Skeletal muscle satellite cell (primary cell): Measurements from ENCODE around the gene SLC25A39.
"Not testable (repeated sequence)": the region's sequence is repeated elsewhere in the genome, so short reads cannot be mapped to it uniquely, and the experiment has no call there.

Experiments used
- H3K27me3 ChIP-seq: 2 replicates; pipeline ENCODE4 v1.7.0; 2013; ENCODE audit warnings: low read length; ENCODE audit not compliant: control insufficient read depth, insufficient read depth
- H3K36me3 ChIP-seq: 2 replicates; pipeline ENCODE4 v1.7.0; 2013; ENCODE audit warnings: mild to moderate bottlenecking, control low read depth, low read length; ENCODE audit not compliant: insufficient read depth
- H3K4me1 ChIP-seq: 2 replicates; pipeline ENCODE4 v1.7.0; 2013; ENCODE audit warnings: low read length; ENCODE audit not compliant: control insufficient read depth, insufficient read depth
- H3K4me2 ChIP-seq: 2 replicates; pipeline ENCODE4 v1.7.0; 2013; ENCODE audit warnings: mild to moderate bottlenecking, low read length
- H3K4me3 ChIP-seq: 2 replicates; pipeline ENCODE4 v1.7.0; 2013; ENCODE audit warnings: low read length
- H3K9ac ChIP-seq: 2 replicates; pipeline ENCODE4 v1.7.0; 2013; ENCODE audit warnings: mild to moderate bottlenecking, low read depth, low read length, moderate library complexity
- H3K9me3 ChIP-seq: replicated peaks from 2 replicates; pipeline ENCODE4 v1.7.0; 2013; ENCODE audit warnings: mild to moderate bottlenecking, control low read depth, low read length

SLC25A39 gene

DNA sequence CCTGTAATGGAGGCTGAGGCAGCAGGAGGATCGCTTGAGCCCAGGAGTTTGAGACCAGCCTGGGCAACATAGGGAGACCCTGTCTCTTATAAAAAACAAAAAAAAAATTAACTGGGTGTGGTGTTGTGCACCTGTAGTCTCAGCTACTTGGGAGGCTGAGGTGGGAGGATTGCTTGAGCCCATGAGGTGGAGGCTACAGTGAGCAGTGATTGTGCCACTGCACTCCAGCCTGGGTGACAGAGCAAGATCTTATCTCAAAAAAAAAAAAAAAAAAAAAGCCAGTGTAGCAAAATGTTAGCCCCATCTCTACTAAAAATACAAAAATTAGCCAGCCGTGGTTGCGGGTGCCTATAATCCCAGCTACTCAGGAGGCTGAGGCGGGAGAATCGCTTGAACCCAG is 5.6 kb upstream of the SLC25A39 start:
- H3K4me3 ChIP-seq, H3K9me3 ChIP-seq, H3K4me2 ChIP-seq, H3K36me3 ChIP-seq, H3K9ac ChIP-seq, H3K27me3 ChIP-seq, H3K4me1 ChIP-seq: not testable (repeated sequence)

DNA sequence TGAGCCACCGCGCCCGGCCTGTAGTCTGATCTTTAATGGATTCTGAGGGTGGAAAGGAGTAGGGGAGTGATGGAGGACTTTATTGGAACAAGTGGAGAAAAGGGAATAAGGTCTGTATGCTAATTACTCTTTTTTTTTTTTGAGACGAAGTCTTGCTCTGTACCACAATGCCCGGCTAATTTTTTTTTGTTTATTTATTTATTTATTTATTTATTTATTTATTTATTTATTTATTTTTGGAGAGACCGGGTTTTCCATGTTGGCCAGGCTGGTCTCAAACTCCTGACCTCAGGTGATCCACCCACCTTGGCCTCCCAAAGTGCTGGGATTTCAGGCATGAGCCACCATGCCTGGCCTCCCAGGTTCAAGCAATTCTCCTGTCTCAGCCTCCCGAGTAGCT is 4.9 kb upstream of the SLC25A39 start:
- not testable (repeated sequence) for H3K4me3 ChIP-seq, H3K4me1 ChIP-seq, H3K27me3 ChIP-seq, H3K9ac ChIP-seq, H3K4me2 ChIP-seq, H3K36me3 ChIP-seq, H3K9me3 ChIP-seq

DNA sequence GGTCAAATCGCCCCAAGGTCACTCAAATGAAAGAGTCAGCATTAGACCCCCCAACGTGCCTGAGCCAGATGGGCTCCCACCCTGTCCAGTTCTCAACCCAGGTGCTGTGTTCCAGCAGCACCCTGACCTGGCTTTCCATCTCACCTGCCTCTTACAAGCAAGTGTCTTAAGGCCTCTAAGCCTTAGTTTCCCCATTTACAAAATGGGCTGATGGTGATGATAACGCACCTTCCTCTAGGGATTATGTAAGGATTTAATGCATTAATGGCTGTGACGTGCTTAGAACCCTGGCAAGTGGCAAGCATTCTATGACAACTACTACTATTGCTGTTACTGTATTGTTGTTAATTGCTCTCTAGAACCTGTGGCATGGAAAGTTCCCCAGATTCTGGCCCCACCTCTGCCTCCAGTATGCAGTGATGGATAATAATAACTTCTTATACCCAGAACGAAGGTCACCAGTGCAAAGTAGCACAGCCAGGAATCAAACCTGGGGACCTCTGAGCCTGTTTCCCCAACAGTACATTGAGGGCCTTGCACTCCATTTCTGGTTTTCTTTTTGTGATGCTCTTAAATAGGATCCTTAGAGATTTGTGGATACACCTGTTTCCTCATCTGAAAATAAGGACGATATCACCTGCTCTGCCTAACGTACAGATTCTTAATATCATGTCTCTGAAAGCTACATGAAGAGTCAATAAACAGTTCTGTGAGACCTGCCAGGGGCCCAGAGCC is 3.3 kb upstream of the SLC25A39 start:
- no peak overlapping the region for H3K4me3 ChIP-seq
- H3K4me2 ChIP-seq = no peak overlapping the region
- H3K36me3 ChIP-seq = no peaks in the 10 kb centered on the region
- peaks cover 15% of the 10 kb centered on the region for H3K4me1 ChIP-seq
- no peaks in the 10 kb centered on the region for H3K9me3 ChIP-seq
- H3K9ac ChIP-seq = no peak overlapping the region
- H3K27me3 ChIP-seq = no peaks in the 10 kb centered on the region

DNA sequence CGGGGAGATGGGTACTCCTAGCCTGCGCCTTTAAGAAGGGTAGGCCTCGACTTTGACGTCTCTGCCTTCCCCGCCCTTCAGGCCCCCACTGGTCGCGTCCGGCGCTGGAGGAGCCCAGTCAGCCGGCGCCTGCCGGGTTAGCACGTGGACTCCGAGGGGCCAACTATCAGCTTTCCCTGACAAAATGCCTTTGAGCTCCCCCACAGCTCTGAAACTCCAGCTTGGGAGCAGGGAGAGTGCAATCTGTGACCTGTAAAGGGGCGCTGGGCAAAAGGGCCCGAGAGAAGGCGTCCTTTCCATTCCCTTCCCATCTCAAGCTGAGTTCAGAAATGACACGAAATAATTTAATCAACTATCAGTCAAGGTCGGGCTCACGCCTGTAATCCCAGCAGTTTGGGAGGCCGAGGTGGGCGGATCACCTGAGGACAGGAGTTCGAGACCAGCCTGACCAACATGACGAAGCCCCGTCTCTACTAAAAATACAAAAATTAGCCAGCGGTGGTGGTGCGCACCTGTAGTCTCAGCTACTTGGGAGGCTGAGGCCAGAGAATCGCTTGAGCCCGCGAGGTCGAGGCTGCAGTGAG is 2.3 kb upstream of the SLC25A39 start:
- Histone ChIP-seq H3K36me3 (peaks cover 3% of the 10 kb centered on the region), H3K9me3 (no peaks in the 10 kb centered on the region), H3K4me3 (peak overlapping the region; percentile 26), H3K27me3 (no peaks in the 10 kb centered on the region), H3K4me1 (peaks cover 15% of the 10 kb centered on the region), H3K4me2 (peak overlapping the region; percentile 60), H3K9ac (no peak overlapping the region)

DNA sequence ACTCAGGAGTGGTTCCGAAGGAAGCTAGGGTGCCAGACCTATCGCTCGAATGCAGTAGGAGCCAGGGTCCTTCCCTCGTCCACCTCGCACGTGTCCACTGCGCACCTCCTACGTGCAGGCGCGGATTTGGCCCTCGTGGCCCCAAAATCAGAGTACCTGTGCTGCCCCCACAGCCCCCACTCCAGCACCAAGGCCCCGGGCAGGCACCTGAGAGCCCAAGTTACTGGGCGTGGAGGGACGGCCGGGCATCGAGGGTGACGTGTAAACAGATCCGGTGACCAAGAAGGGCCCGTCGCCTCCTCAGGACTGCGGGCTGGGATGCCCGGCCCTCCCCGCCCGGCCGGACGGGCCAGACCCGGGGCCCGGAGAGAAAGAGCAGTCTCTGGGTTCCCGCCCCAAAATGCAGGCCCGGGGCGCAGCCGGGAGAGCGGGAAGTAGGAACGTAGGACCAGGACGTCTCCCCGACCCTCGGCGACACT is 492 bp downstream of the SLC25A39 start:
- Histone ChIP-seq H3K36me3 (peaks cover 28% of the 10 kb centered on the region), H3K4me2 (peak overlapping the region; percentile 91), H3K4me1 (peaks cover 15% of the 10 kb centered on the region), H3K9ac (peak overlapping the region; percentile 86), H3K4me3 (peak overlapping the region; percentile 92), H3K9me3 (no peaks in the 10 kb centered on the region), H3K27me3 (no peaks in the 10 kb centered on the region)

DNA sequence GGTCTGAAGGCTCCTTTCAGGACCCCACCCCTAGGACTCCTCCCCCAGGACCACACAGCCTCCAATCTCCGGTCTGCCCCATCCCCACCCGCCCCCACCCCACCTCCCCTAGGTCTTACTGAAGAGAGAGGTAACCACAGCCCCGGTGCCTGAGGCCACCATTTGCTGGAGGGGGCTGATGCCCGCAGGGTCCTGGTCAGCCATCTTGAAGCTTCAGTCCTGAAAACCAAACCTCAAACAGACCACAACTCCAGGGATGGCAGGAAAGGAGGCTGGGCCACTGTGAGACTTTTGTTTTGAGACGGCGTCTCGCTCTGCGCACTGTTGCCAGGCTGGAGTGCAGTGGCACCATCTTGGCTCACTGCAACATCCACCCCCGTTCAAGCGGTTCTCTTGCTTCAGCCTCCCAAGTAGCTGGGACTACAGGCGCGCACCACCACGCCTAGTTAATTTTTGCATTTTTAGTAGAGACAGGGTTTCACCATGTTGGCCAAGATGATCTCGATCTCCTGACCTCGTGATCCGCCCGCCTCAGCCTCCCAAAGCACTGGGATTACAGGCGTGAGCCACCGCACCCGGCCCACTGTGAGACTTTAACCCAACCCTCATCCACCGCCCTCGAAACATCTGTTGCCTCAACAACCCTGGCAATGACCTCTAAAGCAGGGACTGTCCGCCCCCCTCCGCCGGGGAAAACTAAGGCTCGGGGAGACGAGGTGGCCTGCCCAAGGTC is 1.1 kb downstream of the SLC25A39 start:
- peak overlapping the region; percentile 86 for H3K9ac ChIP-seq
- H3K9me3 ChIP-seq = no peaks in the 10 kb centered on the region
- H3K4me2 ChIP-seq = peak overlapping the region; percentile 91
- no peaks in the 10 kb centered on the region for H3K27me3 ChIP-seq
- H3K4me3 ChIP-seq = peak overlapping the region; percentile 92
- peaks cover 31% of the 10 kb centered on the region for H3K36me3 ChIP-seq
- peaks cover 11% of the 10 kb centered on the region for H3K4me1 ChIP-seq

DNA sequence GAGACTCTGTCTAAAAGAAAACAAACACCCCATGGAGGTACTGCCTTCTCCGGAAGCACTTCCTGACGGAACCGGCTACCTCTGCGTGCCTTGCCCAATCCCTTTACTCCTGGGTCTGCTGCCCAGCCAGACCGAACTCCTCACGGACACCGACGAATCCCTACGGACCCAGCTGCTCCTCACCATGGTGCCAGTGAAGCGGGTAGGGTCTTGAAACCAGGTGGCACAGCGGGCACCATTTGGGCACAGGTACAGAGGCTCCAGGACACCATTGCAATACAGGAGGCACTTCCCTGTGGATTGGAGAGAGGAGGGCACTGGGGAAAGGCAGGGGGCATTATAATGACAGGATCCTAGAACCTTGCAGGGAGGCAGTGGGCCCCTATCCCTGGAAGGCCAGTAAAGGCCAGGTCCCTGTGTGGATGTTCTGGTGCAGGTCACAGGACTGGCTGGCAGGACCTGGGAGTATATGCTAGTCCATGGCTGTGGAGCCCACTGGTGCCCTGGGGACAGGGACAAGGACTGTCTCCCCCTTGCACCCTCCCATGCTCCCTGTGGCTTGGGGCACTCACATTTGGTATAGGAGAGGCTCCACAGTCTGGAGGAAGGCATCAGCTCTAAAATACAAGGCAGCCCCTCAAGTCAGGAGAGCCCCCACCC is 2.3 kb downstream of the SLC25A39 start:
- peaks cover 7% of the 10 kb centered on the region for H3K4me1 ChIP-seq
- H3K36me3 ChIP-seq = peaks cover 31% of the 10 kb centered on the region
- no peak overlapping the region for H3K9ac ChIP-seq
- H3K4me2 ChIP-seq = no peak overlapping the region
- no peaks in the 10 kb centered on the region for H3K9me3 ChIP-seq
- no peak overlapping the region for H3K4me3 ChIP-seq
- H3K27me3 ChIP-seq = peaks cover 6% of the 10 kb centered on the region

DNA sequence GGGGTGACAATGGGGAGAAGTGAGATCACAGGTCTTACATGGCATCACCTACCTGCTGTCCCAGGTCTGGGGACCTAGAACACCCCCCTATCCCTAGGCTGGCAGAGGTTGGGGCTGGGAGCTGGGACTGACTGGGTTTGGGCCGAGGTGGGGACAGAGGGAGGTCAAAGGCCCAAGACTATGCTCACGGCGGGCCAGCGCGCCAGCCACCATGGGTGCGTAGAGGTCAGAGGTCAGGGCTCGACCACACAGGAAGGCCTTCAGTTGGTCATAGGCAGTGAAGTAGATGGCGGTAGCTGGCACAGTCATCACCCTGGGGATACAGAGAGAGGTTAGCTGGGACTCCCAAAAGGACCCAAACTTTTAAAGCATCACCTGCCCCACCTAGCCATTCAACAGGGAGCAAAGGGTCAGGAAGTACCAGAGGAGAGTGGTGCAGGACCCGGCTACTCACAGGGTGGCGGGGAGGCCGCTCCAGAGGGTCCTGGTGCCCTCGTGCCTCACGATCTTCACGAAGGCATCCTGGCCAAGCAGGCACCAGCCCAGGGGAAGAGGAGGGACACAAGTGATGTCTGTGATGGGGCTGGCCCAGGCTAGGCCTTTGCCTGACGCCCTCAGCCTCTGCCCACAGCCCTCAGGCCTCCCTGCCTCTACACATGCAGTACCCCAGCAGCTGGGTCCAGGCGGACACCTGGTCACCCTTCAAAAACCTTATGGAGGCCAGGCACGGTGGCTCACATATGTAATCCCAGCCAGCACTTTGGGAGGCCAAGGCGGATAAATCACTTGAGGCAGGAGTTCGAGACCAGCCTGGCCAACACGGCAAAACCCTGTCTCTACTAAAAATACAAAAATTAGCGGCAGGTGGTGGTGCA is 3.1 kb downstream of the SLC25A39 start:
- peaks cover 3% of the 10 kb centered on the region for H3K9me3 ChIP-seq
- no peak overlapping the region for H3K4me2 ChIP-seq
- peaks cover 31% of the 10 kb centered on the region for H3K36me3 ChIP-seq
- H3K27me3 ChIP-seq = peaks cover 15% of the 10 kb centered on the region
- peaks cover 7% of the 10 kb centered on the region for H3K4me1 ChIP-seq
- no peak overlapping the region for H3K9ac ChIP-seq
- no peak overlapping the region for H3K4me3 ChIP-seq

DNA sequence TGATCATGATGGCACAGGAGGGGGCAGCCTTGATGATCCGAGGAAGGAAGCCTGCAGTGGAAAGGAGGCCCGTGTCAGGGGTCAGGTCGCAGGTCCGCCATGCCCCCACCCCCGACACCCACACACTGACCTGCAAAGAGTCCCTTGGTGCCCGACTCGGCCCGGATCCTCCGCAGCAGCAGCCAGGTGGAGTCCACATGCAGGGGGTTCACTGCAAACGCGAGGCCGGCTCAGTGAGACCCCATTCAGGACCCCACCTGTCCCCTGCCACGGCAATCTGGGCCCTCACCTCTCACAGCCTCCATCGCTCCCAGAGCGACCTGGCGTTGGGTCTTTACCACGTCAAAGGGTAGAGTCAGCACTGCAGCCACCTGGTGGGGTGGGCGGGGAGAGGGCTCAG is 4.6 kb downstream of the SLC25A39 start:
- no peak overlapping the region for H3K4me3 ChIP-seq
- H3K9ac ChIP-seq = no peak overlapping the region
- peaks cover 7% of the 10 kb centered on the region for H3K4me1 ChIP-seq
- H3K27me3 ChIP-seq = peaks cover 26% of the 10 kb centered on the region
- H3K4me2 ChIP-seq = no peak overlapping the region
- H3K36me3 ChIP-seq = peaks cover 31% of the 10 kb centered on the region
- H3K9me3 ChIP-seq = peaks cover 3% of the 10 kb centered on the region

DNA sequence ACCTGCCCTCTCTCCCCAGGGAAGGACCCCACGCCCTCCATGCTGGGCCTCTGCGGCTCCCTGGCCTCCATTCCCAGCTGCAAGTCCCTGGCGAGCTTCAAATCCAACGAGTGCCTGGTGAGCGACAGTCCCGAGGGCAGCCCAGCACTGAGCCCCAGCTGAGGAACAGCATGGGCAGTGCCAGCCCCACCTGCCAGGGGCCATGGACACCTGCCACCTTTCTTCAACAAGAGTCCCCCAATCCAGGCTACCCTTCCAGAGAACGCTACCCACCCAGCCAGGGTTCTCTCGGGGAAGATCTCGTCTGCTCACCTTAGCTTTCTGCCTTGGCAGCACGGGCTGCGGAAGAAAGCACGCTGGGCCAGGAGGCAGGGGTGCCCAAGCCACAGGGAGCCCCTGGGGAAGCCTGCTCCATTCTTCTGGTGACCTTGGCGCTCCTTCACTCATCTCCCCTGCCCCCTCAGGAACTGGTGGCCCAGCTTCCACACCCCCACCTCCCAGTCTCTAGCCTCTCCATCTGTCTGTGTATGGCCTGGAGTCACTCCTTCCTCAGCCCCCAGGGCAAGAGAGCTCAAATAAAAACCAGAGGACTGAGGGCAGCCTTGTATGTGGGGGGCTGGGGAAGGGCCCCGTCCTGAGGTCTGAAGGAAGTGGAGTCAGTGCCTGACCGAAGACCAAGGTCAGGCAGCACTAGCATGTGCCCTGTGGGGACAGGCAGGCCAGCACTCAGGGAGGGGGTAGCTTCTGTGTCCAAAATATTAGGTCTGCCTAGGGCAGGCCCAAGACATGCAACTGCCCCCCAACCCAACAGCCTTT is 6.3 kb downstream of the SLC25A39 start:
- Histone ChIP-seq H3K9me3 (peaks cover 3% of the 10 kb centered on the region), H3K4me1 (no peaks in the 10 kb centered on the region), H3K4me2 (no peak overlapping the region), H3K9ac (no peak overlapping the region), H3K36me3 (peaks cover 31% of the 10 kb centered on the region), H3K4me3 (no peak overlapping the region), H3K27me3 (peaks cover 41% of the 10 kb centered on the region)
